ENCODE data around the gene LIPC.

LIPC gene

GRCh38 chr15:58562135-58562534 is 130.3 kb downstream of the LIPC start:
- DNase-seq: no peak

GRCh38 chr15:58564981-58565380 is 133.2 kb downstream of the LIPC start:
- no peak for DNase-seq

- DNase-seq: no peak
Observed at GRCh38 chr15:58565619-58566018, 133.8 kb downstream of the LIPC start.

GRCh38 chr15:58566029-58566428 is 134.2 kb downstream of the LIPC start:
- DNase-seq: no peak

GRCh38 chr15:58568157-58568571 is 136.4 kb downstream of the LIPC start:
- no peak for DNase-seq

GRCh38 chr15:58569455-58569854 is 137.7 kb downstream of the LIPC start:
- no peak for DNase-seq

GRCh38 chr15:58571491-58571890 is 139.7 kb downstream of the LIPC start:
- no peak for DNase-seq

- DNase-seq: no peak
Observed at GRCh38 chr15:58572521-58572920, 140.7 kb downstream of the LIPC start.

- no peak for DNase-seq
Observed at GRCh38 chr15:58573270-58573669, 141.5 kb downstream of the LIPC start.

GRCh38 chr15:58574631-58575030 is 142.8 kb downstream of the LIPC start:
- DNase-seq: no peak

GRCh38 chr15:58575045-58575786 is 143.4 kb downstream of the LIPC start:
- no peak for DNase-seq

GRCh38 chr15:58576657-58577056 is 144.9 kb downstream of the LIPC start:
- no peak for DNase-seq

- DNase-seq: no peak
Observed at GRCh38 chr15:58582160-58582559, 150.4 kb downstream of the LIPC start.

GRCh38 chr15:58583171-58583908 is 151.5 kb downstream of the LIPC start:
- DNase-seq: no peak

GRCh38 chr15:58584789-58585461 is 153.1 kb downstream of the LIPC start:
- no peak for DNase-seq

- DNase-seq: no peak
Observed at GRCh38 chr15:58585693-58586443, 154.1 kb downstream of the LIPC start.

GRCh38 chr15:58587486-58587885 is 155.7 kb downstream of the LIPC start:
- no peak for DNase-seq

- no peak for DNase-seq
Observed at GRCh38 chr15:58588096-58588495, 156.3 kb downstream of the LIPC start.

- no peak for DNase-seq
Observed at GRCh38 chr15:58589047-58589446, 157.3 kb downstream of the LIPC start.

- no peak for DNase-seq
Observed at GRCh38 chr15:58590236-58590635, 158.4 kb downstream of the LIPC start.

GRCh38 chr15:58590926-58591325 is 159.1 kb downstream of the LIPC start:
- DNase-seq: no peak

- no peak for DNase-seq
Observed at GRCh38 chr15:58593870-58594269, 162.1 kb downstream of the LIPC start.

GRCh38 chr15:58594898-58595297 is 163.1 kb downstream of the LIPC start:
- no peak for DNase-seq

Measured in activated gamma-delta T cell treated with Interleukin-2 at 50 U/mL for 16 hours (primary cell).